Transverse colon (tissue), 4 donors: ENCODE data around the gene TFEB. TPM values are rescaled to one million over a fixed set of nuclear protein-coding genes. Genes with fewer than 3 reads are reported as not detected.
A peak's percentile ranks its signal among the peaks of the same experiment; 100 is the strongest.

Experiments used
- DNase-seq: peaks from one replicate; pipeline ENCODE4 v3.0.0-alpha.2; 2019
- H3K27ac ChIP-seq, 4 donors: fragments of 200-600 bp; sonication (generic); 2 replicates each; pipeline ENCODE4 v1.5.1; 2016 to 2018; ENCODE audit warnings: inconsistent platforms in 4 of 4
- H3K27me3 ChIP-seq: fragments of 200-600 bp; sonication (generic); 2 replicates; pipeline ENCODE4 v1.5.1; 2017; ENCODE audit warnings: inconsistent platforms
- H3K36me3 ChIP-seq, 4 donors: fragments of 200-600 bp; sonication (generic); 2 replicates each; pipeline ENCODE4 v1.5.1; 2017 to 2019; ENCODE audit warnings: inconsistent platforms in 4 of 4
- H3K4me1 ChIP-seq, 4 donors: fragments of 200-600 bp; sonication (generic); 2 replicates each; pipeline ENCODE4 v1.5.1; 2017 to 2020; ENCODE audit warnings: inconsistent platforms in 4 of 4
- H3K4me3 ChIP-seq, 4 donors: fragments of 200-600 bp; sonication (generic); 1 replicate in 1 of 4; 2 replicates in 3 of 4; pipeline versions ENCODE4 v1.5.1 to v1.6.1; 2017 to 2019; ENCODE audit warnings: inconsistent platforms in 4 of 4
- H3K9me3 ChIP-seq, 2 donors: fragments of 200-600 bp; sonication (generic); 2 replicates each; pipeline ENCODE4 v1.5.1; 2017 to 2019; ENCODE audit warnings: inconsistent platforms in 2 of 2
- EP300 ChIP-seq: sonication (generic); formaldehyde crosslinking; IDR thresholded peaks from one replicate; pipeline ENCODE4 v1.6.1; 2017; ENCODE audit warnings: antibody characterized with exemption, low read depth
- POLR2A ChIP-seq: fragments of 450-650 bp; IDR thresholded peaks from one replicate; pipeline ENCODE4 v1.6.1; 2016; ENCODE audit warnings: antibody characterized with exemption, mild to moderate bottlenecking, moderate library complexity
- POLR2AphosphoS5 ChIP-seq, 3 donors: sonication (generic); formaldehyde crosslinking; IDR thresholded peaks; one replicate each; pipeline ENCODE4 v1.6.1; 2016; ENCODE audit warnings: antibody characterized with exemption in 3 of 3
- WGBS, 2 donors: methylation state at CpG; one replicate each; pipeline ENCODE4 v1.1.5; 2018; ENCODE audit warnings: low coverage in 1 of 2; 5-methylcytosine and 5-hydroxymethylcytosine counted together
- in situ Hi-C, 4 donors: fragments of 200-750 bp; cut with MboI; loops; one replicate each; pipeline versions ENCODE4 v1.15.0 to v1.15.1; 2017; ENCODE audit warnings: low sequenced_read_pairs in 3 of 4, low pct_ligation_motif_present in 1 of 4, low pct_unique_long_range_greater_than_20kb in 1 of 4
- intact Hi-C: fragments of 100-400 bp; cut with DNase I; formaldehyde crosslinking; loops from one replicate; pipeline ENCODE4 v1.15.1; 2023; ENCODE audit warnings: low total_unique reads
- total RNA-seq, 4 donors: library from RNA; depleted of rRNA; stranded (reverse); fragments of >200 nt; gene quantifications; one replicate each; pipeline ENCODE4 v1.1.0, GENCODE V29; 2016
- TF ChIP-seq, protein P1 (sequence below), 5 experiments: fragments of 200-600 bp in 3 of 5; fragments of 450-650 bp in 2 of 5; sonication (generic) in 3 of 5; IDR thresholded peaks; 1 replicate in 2 of 5; 2 replicates in 3 of 5; pipeline ENCODE4 v1.5.1; 2016 to 2017; ENCODE audit warnings: antibody characterized with exemption in 5 of 5, inconsistent platforms in 3 of 5, mild to moderate bottlenecking in 2 of 5, moderate library complexity in 1 of 5

TFEB gene
- total RNA-seq, 4 donors from 2014 or later, result 30.4 to 47.1 (median 38.1) TPM

DNA sequence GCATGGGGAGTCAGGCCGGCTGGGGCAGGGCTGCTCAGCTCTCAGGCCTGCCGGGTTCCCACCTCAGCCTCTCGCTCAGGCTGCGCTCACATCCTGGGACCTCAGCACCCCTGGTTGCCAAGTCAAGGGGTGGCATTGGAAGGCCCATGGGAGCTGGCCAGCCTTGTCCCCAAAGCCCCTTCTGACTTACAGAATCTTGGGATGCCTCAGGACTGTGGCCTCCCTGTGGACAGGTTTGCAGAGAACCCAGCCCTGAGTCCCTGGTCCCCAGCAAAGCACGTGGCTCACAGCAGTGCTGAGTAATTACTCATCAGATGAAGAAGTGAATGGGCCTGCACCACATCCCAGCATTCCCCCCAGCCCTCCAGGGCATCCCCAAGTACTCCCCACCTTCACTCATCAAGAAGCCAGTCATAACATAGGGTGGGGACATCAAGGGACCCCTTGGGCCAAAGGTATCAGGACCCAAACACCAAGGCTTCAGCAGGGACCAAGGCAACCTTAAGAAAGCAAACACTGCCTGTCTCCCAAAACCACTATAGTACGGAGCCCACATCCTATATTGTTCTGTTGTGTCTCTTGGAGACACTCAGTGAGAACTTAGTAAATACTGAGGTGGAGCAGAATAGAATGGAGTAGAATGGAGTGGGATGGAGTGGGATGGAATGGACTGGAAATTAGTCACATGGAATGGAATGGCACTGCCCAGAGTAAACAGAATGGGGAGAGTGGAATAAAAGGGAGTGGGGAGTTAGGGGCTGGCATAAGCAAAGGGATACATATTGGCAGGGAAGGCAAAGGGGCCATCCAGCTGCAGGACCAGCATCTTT lies 8.2 kb upstream of the TFEB start:
- Histone ChIP-seq H3K9me3 (no peaks in the 10 kb centered on the region), H3K36me3 (no peaks in the 10 kb centered on the region), H3K4me3 (no peak overlapping the region), H3K27me3 (no peaks in the 10 kb centered on the region), H3K4me1 (peaks cover 11 to 23% (median 16%) of the 10 kb centered on the region in 4 donors), H3K27ac (no peak overlapping the region)
- WGBS, 2 donors, result 90% methylated on average over 6 of the region's 6 CpGs; no CpG with 5 or more reads in 1 of the 2 donors
- intact Hi-C loops (no loop called here), in situ Hi-C loops (no loop called here)
- no peak for TF ChIP-seq POLR2AphosphoS5 (IDR thresholded peaks at IDR 0.05)
- TF ChIP-seq POLR2A, result no peak
- TF ChIP-seq EP300, result no peak
- TF ChIP-seq, protein P1, sequence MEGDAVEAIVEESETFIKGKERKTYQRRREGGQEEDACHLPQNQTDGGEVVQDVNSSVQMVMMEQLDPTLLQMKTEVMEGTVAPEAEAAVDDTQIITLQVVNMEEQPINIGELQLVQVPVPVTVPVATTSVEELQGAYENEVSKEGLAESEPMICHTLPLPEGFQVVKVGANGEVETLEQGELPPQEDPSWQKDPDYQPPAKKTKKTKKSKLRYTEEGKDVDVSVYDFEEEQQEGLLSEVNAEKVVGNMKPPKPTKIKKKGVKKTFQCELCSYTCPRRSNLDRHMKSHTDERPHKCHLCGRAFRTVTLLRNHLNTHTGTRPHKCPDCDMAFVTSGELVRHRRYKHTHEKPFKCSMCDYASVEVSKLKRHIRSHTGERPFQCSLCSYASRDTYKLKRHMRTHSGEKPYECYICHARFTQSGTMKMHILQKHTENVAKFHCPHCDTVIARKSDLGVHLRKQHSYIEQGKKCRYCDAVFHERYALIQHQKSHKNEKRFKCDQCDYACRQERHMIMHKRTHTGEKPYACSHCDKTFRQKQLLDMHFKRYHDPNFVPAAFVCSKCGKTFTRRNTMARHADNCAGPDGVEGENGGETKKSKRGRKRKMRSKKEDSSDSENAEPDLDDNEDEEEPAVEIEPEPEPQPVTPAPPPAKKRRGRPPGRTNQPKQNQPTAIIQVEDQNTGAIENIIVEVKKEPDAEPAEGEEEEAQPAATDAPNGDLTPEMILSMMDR (IDR thresholded peaks at IDR 0.05), result no peak
- no peak for DNase-seq

DNA sequence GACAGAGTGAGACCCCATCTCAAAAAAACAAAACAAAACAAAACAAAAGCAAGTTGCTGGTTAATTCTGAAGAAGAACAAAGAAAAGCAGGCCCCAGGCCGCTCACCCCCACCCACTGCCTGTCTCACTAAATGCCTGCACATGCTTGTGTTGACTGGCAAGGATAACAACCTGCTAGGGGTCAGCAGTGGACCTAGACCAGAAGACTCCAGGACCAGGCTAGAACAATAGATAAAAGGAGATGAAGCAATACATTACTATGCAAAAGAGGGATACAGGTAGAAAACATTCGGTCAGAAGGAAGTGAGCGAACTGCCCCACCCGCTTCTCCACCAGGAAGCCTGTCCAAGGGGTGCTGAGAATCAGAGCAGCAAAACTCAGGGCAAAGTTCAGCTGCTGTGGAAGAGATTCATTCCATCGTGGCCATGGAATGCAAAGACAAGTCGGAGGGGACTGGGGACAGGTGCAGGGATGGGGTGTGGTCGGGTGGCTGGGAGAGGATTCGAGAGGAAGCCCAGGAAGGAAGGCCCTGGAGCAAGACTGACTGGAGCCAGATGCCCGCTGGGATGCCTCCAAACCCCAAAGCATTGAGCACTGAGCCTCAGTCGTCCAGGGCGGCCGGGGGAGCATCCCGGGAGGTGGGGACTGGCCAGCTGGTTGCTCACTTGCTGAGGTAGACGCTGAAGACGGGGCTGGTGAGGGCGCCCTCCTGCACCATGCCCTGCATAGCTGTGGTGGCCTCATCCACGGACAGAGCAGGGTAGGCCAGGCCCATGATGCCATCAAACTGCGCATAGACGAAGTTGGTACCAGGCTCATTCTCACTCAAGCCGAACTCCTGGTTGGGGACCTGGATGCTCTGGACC lies 6.5 kb upstream of the TFEB start:
- no peaks in the 10 kb centered on the region for H3K9me3 ChIP-seq
- H3K4me3 ChIP-seq, result no peak overlapping the region
- intact Hi-C loops (no loop called here), in situ Hi-C loops (no loop called here)
- TF ChIP-seq, protein P1 (IDR thresholded peaks at IDR 0.05), result no peak
- TF ChIP-seq EP300 (no peak), POLR2AphosphoS5 (IDR thresholded peaks at IDR 0.05) (peak in 2 of 3 donors; percentile 8 to 37), POLR2A (peak; percentile 12)
- peaks cover 11 to 23% (median 16%) of the 10 kb centered on the region in 4 donors for H3K4me1 ChIP-seq
- H3K36me3 ChIP-seq, result no peaks in the 10 kb centered on the region
- peak overlapping the region; percentile 81 to 90 (median 85) for H3K27ac ChIP-seq
- no peaks in the 10 kb centered on the region for H3K27me3 ChIP-seq
- 66 to 72% methylated on average over 13 to 20 of the region's 20 CpGs for WGBS, 2 donors
- peak; percentile 82 for DNase-seq

DNA sequence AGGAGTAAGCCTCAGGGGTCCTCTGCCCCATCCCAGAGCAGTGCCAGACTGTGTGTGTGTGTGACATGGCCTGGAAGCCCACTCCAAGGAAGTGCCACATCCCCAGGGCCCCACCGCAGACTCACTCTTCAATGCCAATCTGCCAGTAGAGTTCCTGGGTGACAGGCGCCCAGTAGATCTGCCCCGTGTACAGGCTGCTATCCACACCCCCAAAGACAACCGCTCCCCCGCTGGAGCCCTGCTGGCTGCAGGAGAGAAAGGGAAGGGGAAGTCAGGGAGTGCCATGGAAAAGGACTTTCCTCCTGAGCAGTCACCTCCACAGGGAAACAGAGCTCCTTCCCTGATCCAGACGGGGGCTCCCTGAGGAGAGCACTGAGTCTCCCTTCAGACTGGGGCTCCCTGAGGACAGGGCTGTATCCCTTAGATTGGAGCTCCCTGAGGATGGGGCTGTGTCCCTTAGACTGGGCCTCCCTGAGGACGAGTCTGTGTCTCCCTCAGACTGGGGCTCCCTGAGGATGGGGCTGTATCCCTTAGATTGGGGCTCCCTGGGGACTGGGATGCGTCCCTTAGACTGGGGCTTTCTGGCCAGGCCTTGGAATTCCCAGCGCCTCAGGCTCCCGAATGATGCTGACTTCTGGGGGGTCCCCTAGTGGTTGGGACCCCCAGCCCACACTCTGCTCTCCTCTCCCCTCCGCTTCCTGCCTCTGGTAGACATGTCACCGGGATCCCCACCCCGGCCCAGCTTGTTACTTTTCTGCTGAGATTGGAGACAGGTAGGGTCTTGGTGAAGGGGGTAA lies 5.2 kb upstream of the TFEB start:
- 76 to 87% methylated on average over 3 to 13 of the region's 13 CpGs for WGBS, 2 donors
- peak overlapping the region; percentile 81 to 90 (median 85) for H3K27ac ChIP-seq
- H3K9me3 ChIP-seq, result no peaks in the 10 kb centered on the region
- no peak for TF ChIP-seq EP300
- TF ChIP-seq POLR2A, result no peak
- TF ChIP-seq, protein P1 (IDR thresholded peaks at IDR 0.05), result no peak
- no peaks in the 10 kb centered on the region for H3K27me3 ChIP-seq
- H3K4me3 ChIP-seq, result no peak overlapping the region
- DNase-seq, result no peak
- H3K36me3 ChIP-seq, result no peaks in the 10 kb centered on the region
- H3K4me1 ChIP-seq, result peaks cover 14 to 29% (median 24%) of the 10 kb centered on the region in 4 donors
- intact Hi-C loops, result no loop called here
- in situ Hi-C loops, result no loop called here
